SK-N-SH (cell line): ENCODE data around the gene TBL1X.

Experiments used
- CTCF ChIP-seq: fragments of 200-600 bp; sonication (generic); IDR thresholded peaks from 2 replicates; pipeline ENCODE4 v1.6.1; 2017; ENCODE audit warnings: antibody characterized with exemption, mild to moderate bottlenecking, moderate library complexity
- EP300 ChIP-seq, 2 experiments: IDR thresholded peaks; 2 replicates each; pipeline versions ENCODE4 v1.4.0 to v1.6.1; 2012; ENCODE audit warnings: borderline replicate concordance in 1 of 2, low read depth in 1 of 2, low read length in 1 of 2
- GABPA ChIP-seq: IDR thresholded peaks from 2 replicates; pipeline ENCODE4 v1.4.0; 2012; ENCODE audit warnings: low read depth, mild to moderate bottlenecking
- NFIC ChIP-seq: IDR thresholded peaks from 2 replicates; pipeline ENCODE4 v1.4.0; 2012; ENCODE audit warnings: borderline replicate concordance
- RFX5 ChIP-seq: IDR thresholded peaks from 2 replicates; pipeline ENCODE4 v1.6.1; 2012; ENCODE audit warnings: mild to moderate bottlenecking, improper control_type of control experiment, low read length
- RXRA ChIP-seq: IDR thresholded peaks from 2 replicates; pipeline ENCODE4 v1.4.0; 2012; ENCODE audit warnings: low read depth, mild to moderate bottlenecking, borderline replicate concordance
- YY1 ChIP-seq: IDR thresholded peaks from 2 replicates; pipeline ENCODE4 v1.4.0; 2012; ENCODE audit warnings: low read depth, mild to moderate bottlenecking

- TF ChIP-seq EP300 (IDR thresholded peaks at IDR 0.05; ENCODE audit: borderline replicate concordance in 1 of 2, low read depth in 1 of 2, low read length in 1 of 2) (no peak), CTCF (no peak), NFIC (no peak), GABPA (no peak), YY1 (no peak), RXRA (no peak), RFX5 (no peak)
Measured at GRCh38 chrX:9476810-9477575, 12.1 kb downstream of the TBL1X start.
